ENCODE data around the gene RXRG.

RXRG gene

GRCh38 chr1:165444897-165445370, at the start of gene RXRG:
Gene RXRG, minus strand, starts transcription at chr1:165445126. Its CDS starts 233 bp downstream, at chr1:165444893.
- Histone ChIP-seq H3K27me3 (replicated peaks; ENCODE audit: control insufficient read depth, insufficient read depth, low read length) (no peaks in the 10 kb centered on the region; the same call in none of the 2 replicates), H3K36me3 (ENCODE audit: control insufficient read depth, insufficient read depth, low read length) (no peaks in the 10 kb centered on the region), H3K4me3 (replicated peaks; ENCODE audit: low read depth, low read length) (no peak within 1 kb of the TSS)
- DNase-seq (ENCODE audit: extremely low read depth, insufficient read length): no peak
- no peak for TF ChIP-seq CTCF (IDR thresholded peaks at IDR 0.05; ENCODE audit: insufficient read depth, low read length, poor library complexity, severe bottlenecking)

- no peaks in the 10 kb centered on the region for H3K36me3 ChIP-seq (ENCODE audit: control insufficient read depth, insufficient read depth, low read length)
- no peak for DNase-seq (ENCODE audit: extremely low read depth, insufficient read length)
- no peak for TF ChIP-seq CTCF (IDR thresholded peaks at IDR 0.05; ENCODE audit: insufficient read depth, low read length, poor library complexity, severe bottlenecking)
- H3K4me3 ChIP-seq (replicated peaks; ENCODE audit: low read depth, low read length): no peak overlapping the region
- H3K27me3 ChIP-seq (replicated peaks; ENCODE audit: control insufficient read depth, insufficient read depth, low read length): peaks cover 2% of the 10 kb centered on the region; the same call in 1 of the 2 replicates
Observed at GRCh38 chr1:165492845-165493373, 48.0 kb upstream of the RXRG start.

GRCh38 chr1:165490175-165490574, 45.2 kb upstream of the RXRG start:
- H3K36me3 ChIP-seq (ENCODE audit: control insufficient read depth, insufficient read depth, low read length): no peaks in the 10 kb centered on the region
- no peak for TF ChIP-seq CTCF (IDR thresholded peaks at IDR 0.05; ENCODE audit: insufficient read depth, low read length, poor library complexity, severe bottlenecking)
- no peak for DNase-seq (ENCODE audit: extremely low read depth, insufficient read length)
- no peak overlapping the region for H3K4me3 ChIP-seq (replicated peaks; ENCODE audit: low read depth, low read length)
- H3K27me3 ChIP-seq (replicated peaks; ENCODE audit: control insufficient read depth, insufficient read depth, low read length): peaks cover 2% of the 10 kb centered on the region; the same call in 1 of the 2 replicates

- no peaks in the 10 kb centered on the region for H3K36me3 ChIP-seq (ENCODE audit: control insufficient read depth, insufficient read depth, low read length)
- no peak for TF ChIP-seq CTCF (IDR thresholded peaks at IDR 0.05; ENCODE audit: insufficient read depth, low read length, poor library complexity, severe bottlenecking)
- H3K27me3 ChIP-seq (replicated peaks; ENCODE audit: control insufficient read depth, insufficient read depth, low read length): no peaks in the 10 kb centered on the region
- no peak for DNase-seq (ENCODE audit: extremely low read depth, insufficient read length)
- no peak overlapping the region for H3K4me3 ChIP-seq (replicated peaks; ENCODE audit: low read depth, low read length)
Observed at GRCh38 chr1:165487921-165488320, 43.0 kb upstream of the RXRG start.

GRCh38 chr1:165486663-165487062, 41.7 kb upstream of the RXRG start:
- Histone ChIP-seq H3K27me3 (replicated peaks; ENCODE audit: control insufficient read depth, insufficient read depth, low read length) (no peaks in the 10 kb centered on the region), H3K4me3 (replicated peaks; ENCODE audit: low read depth, low read length) (no peak overlapping the region), H3K36me3 (ENCODE audit: control insufficient read depth, insufficient read depth, low read length) (no peaks in the 10 kb centered on the region)
- DNase-seq (ENCODE audit: extremely low read depth, insufficient read length): no peak
- no peak for TF ChIP-seq CTCF (IDR thresholded peaks at IDR 0.05; ENCODE audit: insufficient read depth, low read length, poor library complexity, severe bottlenecking)

- H3K36me3 ChIP-seq (ENCODE audit: control insufficient read depth, insufficient read depth, low read length): no peaks in the 10 kb centered on the region
- TF ChIP-seq CTCF (IDR thresholded peaks at IDR 0.05; ENCODE audit: insufficient read depth, low read length, poor library complexity, severe bottlenecking): no peak
- no peak for DNase-seq (ENCODE audit: extremely low read depth, insufficient read length)
- no peaks in the 10 kb centered on the region for H3K27me3 ChIP-seq (replicated peaks; ENCODE audit: control insufficient read depth, insufficient read depth, low read length)
- H3K4me3 ChIP-seq (replicated peaks; ENCODE audit: low read depth, low read length): no peak overlapping the region
Observed at GRCh38 chr1:165485716-165486115, 40.8 kb upstream of the RXRG start.
